K562 (cell line): ENCODE measurements around the gene FGF4. TPM values are rescaled to one million over a fixed set of nuclear protein-coding genes. Genes with fewer than 3 reads are reported as not detected.

Source experiments
- CTCF ChIP-seq, 3 experiments: IDR thresholded peaks in 2 of 3; conservative IDR thresholded peaks in 1 of 3; 2 replicates each; pipeline ENCODE4 v1.5.1; 2011 to 2012; ENCODE audit warnings: low read length in 3 of 3, mild to moderate bottlenecking in 3 of 3, control low read depth in 2 of 3, improper control_type of control experiment in 1 of 3, inconsistent platforms in 1 of 3, low read depth in 1 of 3, mixed read lengths in 1 of 3, moderate library complexity in 1 of 3; ENCODE audit not compliant: insufficient read depth in 2 of 3
- RAD21 ChIP-seq, 2 experiments: fragments of 250-450 bp in 1 of 2; fragments of 450-650 bp in 1 of 2; sonication (Bioruptor Pico) in 1 of 2; formaldehyde crosslinking in 1 of 2; IDR thresholded peaks in 1 of 2; conservative IDR thresholded peaks in 1 of 2; 2 replicates each; pipeline versions ENCODE4 v1.4.0 to v1.8.0; 2020 to 2022; ENCODE audit warnings: mild to moderate bottlenecking in 2 of 2, moderate library complexity in 1 of 2
- SMC3 ChIP-seq: conservative IDR thresholded peaks from 2 replicates; pipeline ENCODE4 v1.6.1; 2011; ENCODE audit warnings: low read depth, low read length, improper control_type of control experiment; ENCODE audit not compliant: insufficient read depth
- TCFL5 ChIP-seq: fragments of 250-450 bp; sonication (Bioruptor Pico); conservative IDR thresholded peaks from 2 replicates; pipeline ENCODE4 v1.6.1; 2021; ENCODE audit warnings: mild to moderate bottlenecking, moderate library complexity, matching md5 sums
- U2AF1 ChIP-seq: fragments of 200-400 bp; formaldehyde crosslinking; optimal IDR thresholded peaks from 2 replicates; pipeline ENCODE3; 2017; ENCODE audit warnings: mild to moderate bottlenecking, low read depth, low read length, moderate library complexity
- polyA plus RNA-seq, 8 experiments: library from polyadenylated mRNA; depleted of rRNA in 4 of 8; stranded (reverse) in 5 of 8; unstranded in 3 of 8; fragments of >200 nt; fragmentation: Nextera tagmentation in 2 of 8; fragmentation: Illumina TruSeq in 1 of 8; extraction: Ambion mirVana in 2 of 8; extraction: Trizol in 1 of 8; gene quantifications; 2 replicates each; pipeline versions ENCODE4 v1.2.1 to v1.2.3, GENCODE V29; 2011 to 2014; ENCODE audit warnings: inconsistent platforms in 1 of 8, missing spikeins in 1 of 8
- total RNA-seq, 7 experiments: library from RNA; depleted of rRNA in 6 of 7; stranded (reverse); fragments of >200 nt in 6 of 7; fragmentation: Illumina TruSeq in 2 of 7; extraction: Trizol in 2 of 7; gene quantifications; 2 replicates each; pipeline versions ENCODE4 v1.2.1 to v1.2.3, GENCODE V29; 2011 to 2021; ENCODE audit warnings: low replicate concordance in 1 of 7
- TF ChIP-seq, protein P1 (sequence below): sonication (generic); formaldehyde crosslinking; IDR thresholded peaks from 2 replicates; pipeline ENCODE4 v1.5.0; 2020; ENCODE audit warnings: missing genetic modification reagents

FGF4 gene
- total and polyA plus RNA-seq, 9 of the 15 experiments (the other 6 are each of a cell fraction or from before 2014, with no cell fraction given): not detected

- TF ChIP-seq SMC3 (peak; percentile 46; the same call in 1 of the 2 replicates), RAD21 (CRISPR knock-in tag; conservative IDR thresholded peaks at IDR 0.05 in 1 of 2, IDR thresholded peaks at IDR 0.05 in 1 of 2) (peak in 1 of 2 experiments; percentile 59; a peak in 2 of 4 replicates), U2AF1 (no peak), CTCF (IDR thresholded peaks at IDR 0.05 in 2 of 3, conservative IDR thresholded peaks at IDR 0.05 in 1 of 3; ENCODE audit: insufficient read depth in 2 of 3, low read depth in 1 of 3, low read length in 3 of 3) (peak; percentile 67 to 88 (median 69)), TCFL5 (CRISPR knock-in tag) (no peak)
- TF ChIP-seq, protein P1, sequence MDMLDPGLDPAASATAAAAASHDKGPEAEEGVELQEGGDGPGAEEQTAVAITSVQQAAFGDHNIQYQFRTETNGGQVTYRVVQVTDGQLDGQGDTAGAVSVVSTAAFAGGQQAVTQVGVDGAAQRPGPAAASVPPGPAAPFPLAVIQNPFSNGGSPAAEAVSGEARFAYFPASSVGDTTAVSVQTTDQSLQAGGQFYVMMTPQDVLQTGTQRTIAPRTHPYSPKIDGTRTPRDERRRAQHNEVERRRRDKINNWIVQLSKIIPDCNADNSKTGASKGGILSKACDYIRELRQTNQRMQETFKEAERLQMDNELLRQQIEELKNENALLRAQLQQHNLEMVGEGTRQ (CRISPR knock-in tag): no peak
- TF ChIP-seq, all 486 proteins: peak for 6
These were observed 26.6 kb upstream of the FGF4 start (continued) for GRCh38 chr11:69801513-69802335.
